ENCODE results near the gene LCN10.

The LCN10 gene

GRCh38 chr9:136748201-136748600, 5.5 kb upstream of the LCN10 start, which contains the start of gene LCN6:
Gene LCN6 (minus strand): TSS chr9:136748525. CDS start chr9:136748483, 42 bp downstream.
- H3K27me3 ChIP-seq (ENCODE audit: insufficient read depth, low read depth, severe bottlenecking) = no peaks in the 10 kb centered on the region
- H3K27ac ChIP-seq = no peak within 1 kb of the TSS
- TF ChIP-seq CTCF (IDR thresholded peaks at IDR 0.05; ENCODE audit: low read depth, low read length) = no peak
- H3K4me3 ChIP-seq (ENCODE audit: low read depth, low read length) = no peak within 1 kb of the TSS
- no peaks in the 10 kb centered on the region for H3K36me3 ChIP-seq
- DNase-seq = no peak
- no peaks in the 10 kb centered on the region for H3K9me3 ChIP-seq (ENCODE audit: severe bottlenecking)

GRCh38 chr9:136747161-136748060, 4.7 kb upstream of the LCN10 start:
- no peaks in the 10 kb centered on the region for H3K9me3 ChIP-seq (ENCODE audit: severe bottlenecking)
- H3K36me3 ChIP-seq = no peaks in the 10 kb centered on the region
- no peak for TF ChIP-seq CTCF (IDR thresholded peaks at IDR 0.05; ENCODE audit: low read depth, low read length)
- H3K27me3 ChIP-seq (ENCODE audit: insufficient read depth, low read depth, severe bottlenecking) = no peaks in the 10 kb centered on the region
- H3K4me3 ChIP-seq (ENCODE audit: low read depth, low read length) = no peak overlapping the region
- no peak overlapping the region for H3K27ac ChIP-seq
- DNase-seq = no peak

- Histone ChIP-seq H3K4me3 (ENCODE audit: low read depth, low read length) (no peak overlapping the region), H3K27me3 (ENCODE audit: insufficient read depth, low read depth, severe bottlenecking) (no peaks in the 10 kb centered on the region), H3K36me3 (no peaks in the 10 kb centered on the region), H3K9me3 (ENCODE audit: severe bottlenecking) (no peaks in the 10 kb centered on the region), H3K27ac (no peak overlapping the region)
- no peak for TF ChIP-seq CTCF (IDR thresholded peaks at IDR 0.05; ENCODE audit: low read depth, low read length)
- DNase-seq = no peak
Measured at GRCh38 chr9:136746621-136747020, 3.9 kb upstream of the LCN10 start.

- no peak for TF ChIP-seq CTCF (IDR thresholded peaks at IDR 0.05; ENCODE audit: low read depth, low read length)
- H3K27ac ChIP-seq = no peak overlapping the region
- no peaks in the 10 kb centered on the region for H3K36me3 ChIP-seq
- DNase-seq = no peak
- no peaks in the 10 kb centered on the region for H3K9me3 ChIP-seq (ENCODE audit: severe bottlenecking)
- H3K4me3 ChIP-seq (ENCODE audit: low read depth, low read length) = no peak overlapping the region
- no peaks in the 10 kb centered on the region for H3K27me3 ChIP-seq (ENCODE audit: insufficient read depth, low read depth, severe bottlenecking)
Measured at GRCh38 chr9:136746155-136746490, 3.4 kb upstream of the LCN10 start.

- Histone ChIP-seq H3K36me3 (no peaks in the 10 kb centered on the region), H3K4me3 (ENCODE audit: low read depth, low read length) (no peak overlapping the region), H3K9me3 (ENCODE audit: severe bottlenecking) (no peaks in the 10 kb centered on the region), H3K27ac (no peak overlapping the region), H3K27me3 (ENCODE audit: insufficient read depth, low read depth, severe bottlenecking) (no peaks in the 10 kb centered on the region)
- TF ChIP-seq CTCF (IDR thresholded peaks at IDR 0.05; ENCODE audit: low read depth, low read length) = no peak
- DNase-seq = no peak
Measured at GRCh38 chr9:136745389-136746154, 2.8 kb upstream of the LCN10 start.
